ENCODE data around the gene MBLAC1.
A peak's percentile ranks its signal among the peaks of the same experiment; 100 is the strongest.

Gene MBLAC1

DNA sequence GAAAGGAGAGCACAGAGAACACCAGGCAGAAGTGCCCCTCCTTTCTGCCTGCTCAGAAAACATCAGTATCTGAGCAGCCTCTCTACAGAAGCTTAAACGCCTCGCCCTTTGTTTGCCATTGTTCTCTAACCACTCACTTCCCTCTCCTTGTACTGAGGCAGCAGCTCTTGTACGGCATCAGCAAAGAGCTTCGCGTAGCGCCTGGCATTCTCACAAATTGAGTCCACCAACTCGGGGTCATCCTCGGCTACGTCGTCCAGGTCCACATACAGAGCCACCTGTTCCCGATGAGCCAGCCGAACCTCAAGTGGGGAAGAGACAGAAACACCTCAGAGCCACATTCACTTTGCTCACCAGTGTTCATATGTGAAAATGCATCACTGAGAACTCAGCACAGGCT is 27.3 kb upstream of the MBLAC1 start:
- TF ChIP-seq, protein P1, sequence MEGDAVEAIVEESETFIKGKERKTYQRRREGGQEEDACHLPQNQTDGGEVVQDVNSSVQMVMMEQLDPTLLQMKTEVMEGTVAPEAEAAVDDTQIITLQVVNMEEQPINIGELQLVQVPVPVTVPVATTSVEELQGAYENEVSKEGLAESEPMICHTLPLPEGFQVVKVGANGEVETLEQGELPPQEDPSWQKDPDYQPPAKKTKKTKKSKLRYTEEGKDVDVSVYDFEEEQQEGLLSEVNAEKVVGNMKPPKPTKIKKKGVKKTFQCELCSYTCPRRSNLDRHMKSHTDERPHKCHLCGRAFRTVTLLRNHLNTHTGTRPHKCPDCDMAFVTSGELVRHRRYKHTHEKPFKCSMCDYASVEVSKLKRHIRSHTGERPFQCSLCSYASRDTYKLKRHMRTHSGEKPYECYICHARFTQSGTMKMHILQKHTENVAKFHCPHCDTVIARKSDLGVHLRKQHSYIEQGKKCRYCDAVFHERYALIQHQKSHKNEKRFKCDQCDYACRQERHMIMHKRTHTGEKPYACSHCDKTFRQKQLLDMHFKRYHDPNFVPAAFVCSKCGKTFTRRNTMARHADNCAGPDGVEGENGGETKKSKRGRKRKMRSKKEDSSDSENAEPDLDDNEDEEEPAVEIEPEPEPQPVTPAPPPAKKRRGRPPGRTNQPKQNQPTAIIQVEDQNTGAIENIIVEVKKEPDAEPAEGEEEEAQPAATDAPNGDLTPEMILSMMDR (IDR thresholded peaks at IDR 0.05; ENCODE audit: borderline replicate concordance, insufficient read depth, low read depth, low read length) = no peak
- peak overlapping the region; percentile 82 for H3K4me3 ChIP-seq (ENCODE audit: low read depth, low read length)

DNA sequence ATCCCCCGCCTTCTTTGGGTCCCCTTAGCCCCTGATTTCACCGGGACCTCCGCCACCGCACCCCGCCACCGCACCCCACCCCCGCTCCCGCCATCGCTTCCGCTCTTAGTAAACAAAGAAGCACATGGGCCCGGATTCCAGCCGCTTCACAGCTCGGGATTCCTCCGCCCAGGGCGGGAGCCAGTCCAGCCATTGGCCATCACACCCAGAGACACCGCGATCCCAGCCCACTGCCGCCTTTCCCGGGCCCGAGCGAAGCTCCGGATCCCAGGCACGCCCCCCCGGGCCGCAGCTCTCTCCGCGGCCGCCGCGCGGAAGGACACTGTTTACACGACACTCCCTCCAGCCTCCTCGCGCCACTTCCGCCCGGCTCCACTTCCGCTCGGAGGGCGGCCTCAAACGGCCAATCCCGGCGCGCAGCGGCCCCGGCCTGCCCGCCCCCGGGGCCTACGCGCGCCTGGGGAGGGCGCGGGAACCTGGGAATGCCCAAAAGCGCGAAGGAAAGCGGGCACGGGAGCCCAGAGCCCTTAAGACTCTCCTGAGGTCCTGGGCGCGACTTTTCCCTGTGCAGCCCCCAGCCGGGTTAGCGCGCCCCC is 26.2 kb upstream of the MBLAC1 start:
- peak overlapping the region; percentile 82 for H3K4me3 ChIP-seq (ENCODE audit: low read depth, low read length)
- TF ChIP-seq, protein P1 (IDR thresholded peaks at IDR 0.05; ENCODE audit: borderline replicate concordance, insufficient read depth, low read depth, low read length) = no peak

DNA sequence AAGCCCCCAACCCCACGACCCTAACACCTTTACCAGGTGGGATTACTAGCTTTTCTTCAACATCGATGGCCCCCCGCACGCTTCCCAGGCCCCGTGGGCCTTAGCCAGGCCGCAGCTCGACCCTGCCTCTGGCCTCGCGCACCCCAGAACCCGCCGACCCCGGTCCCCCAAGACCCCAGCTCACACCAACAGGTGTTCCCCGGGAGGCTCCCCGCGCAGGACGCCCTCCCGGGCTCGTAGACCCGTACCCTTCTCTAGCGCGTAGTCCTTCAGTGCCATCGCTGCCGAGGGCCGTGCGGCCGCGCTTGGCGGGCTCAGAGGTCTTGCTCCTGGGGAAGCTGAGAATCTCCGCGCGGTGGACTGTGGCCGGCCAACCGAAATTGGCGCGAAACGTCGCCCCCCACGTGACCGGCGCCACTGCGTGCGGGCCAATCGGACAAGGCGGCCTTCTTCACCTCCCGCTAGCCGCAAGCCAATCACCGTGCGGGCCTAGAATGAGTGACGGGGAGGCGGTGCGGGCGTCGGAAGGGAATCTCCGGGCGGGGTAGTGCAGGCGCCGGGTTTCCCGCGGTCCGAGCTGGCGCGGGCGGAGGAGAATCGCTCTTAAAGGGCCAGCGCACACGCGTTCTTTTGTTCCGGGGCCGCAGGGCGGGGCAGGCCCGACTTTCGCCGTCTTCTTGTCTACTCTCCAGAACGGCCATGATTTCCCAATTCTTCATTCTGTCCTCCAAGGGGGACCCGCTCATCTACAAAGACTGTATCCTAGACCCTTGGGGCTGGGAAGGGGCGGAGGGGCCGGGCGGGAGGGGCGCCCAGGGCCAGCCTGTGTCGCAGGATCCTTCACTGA is 25.5 kb upstream of the MBLAC1 start, which contains the start of the genes AP4M1 and MCM7:
Gene AP4M1 (plus strand): TSS at position 628 of the 847 bp plus-strand sequence. CDS start 72 bp downstream, at position 700.
Gene MCM7 (minus strand): TSS at position 382 of the 847 bp plus-strand sequence. CDS start 103 bp downstream, at position 279.
- peak within 1 kb of the TSS; percentile 82 for H3K4me3 ChIP-seq (ENCODE audit: low read depth, low read length)
- TF ChIP-seq, protein P1 (IDR thresholded peaks at IDR 0.05; ENCODE audit: borderline replicate concordance, insufficient read depth, low read depth, low read length) = no peak

DNA sequence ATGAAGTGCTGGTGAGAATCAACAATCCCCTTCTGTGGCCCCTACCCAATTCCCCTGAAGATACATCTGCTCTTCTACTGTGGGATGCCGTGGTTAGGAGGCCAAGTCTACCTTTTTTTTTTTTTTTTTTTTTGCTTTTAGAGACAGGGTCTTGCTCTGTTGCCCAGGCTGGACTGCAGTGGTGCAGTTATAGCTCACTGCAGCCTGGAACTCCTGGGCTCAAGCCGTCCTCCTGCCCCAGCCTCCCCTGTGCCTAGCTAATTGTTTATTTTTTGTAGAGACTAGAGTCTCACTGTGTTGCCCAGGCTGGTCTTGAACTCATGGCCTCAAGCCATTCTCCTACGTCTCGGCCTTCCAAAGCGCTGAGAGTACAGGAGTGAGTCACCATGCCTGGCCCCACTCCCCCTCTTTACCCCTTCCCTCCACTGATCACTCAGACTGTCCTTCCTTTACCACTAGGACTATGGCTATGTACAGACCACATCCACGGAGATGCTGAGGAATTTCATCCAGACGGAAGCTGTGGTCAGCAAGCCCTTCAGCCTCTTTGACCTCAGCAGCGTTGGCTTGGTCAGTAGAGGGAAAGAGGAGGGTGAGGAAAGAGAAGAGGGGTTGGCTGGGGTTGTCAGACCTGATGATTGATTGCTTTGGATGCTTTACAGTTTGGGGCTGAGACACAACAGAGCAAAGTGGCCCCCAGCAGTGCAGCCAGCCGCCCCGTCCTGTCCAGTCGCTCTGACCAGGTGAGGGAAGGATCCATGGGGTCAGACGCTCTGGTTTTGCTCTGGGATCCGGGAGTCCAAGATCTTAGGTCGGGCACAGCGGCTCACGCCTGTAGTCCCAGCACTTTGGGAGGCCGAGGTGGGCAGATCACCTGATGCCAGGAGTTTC is 23.6 kb upstream of the MBLAC1 start:
- TF ChIP-seq, protein P1 (IDR thresholded peaks at IDR 0.05; ENCODE audit: borderline replicate concordance, insufficient read depth, low read depth, low read length) = no peak
- H3K4me3 ChIP-seq (ENCODE audit: low read depth, low read length) = no peak overlapping the region

DNA sequence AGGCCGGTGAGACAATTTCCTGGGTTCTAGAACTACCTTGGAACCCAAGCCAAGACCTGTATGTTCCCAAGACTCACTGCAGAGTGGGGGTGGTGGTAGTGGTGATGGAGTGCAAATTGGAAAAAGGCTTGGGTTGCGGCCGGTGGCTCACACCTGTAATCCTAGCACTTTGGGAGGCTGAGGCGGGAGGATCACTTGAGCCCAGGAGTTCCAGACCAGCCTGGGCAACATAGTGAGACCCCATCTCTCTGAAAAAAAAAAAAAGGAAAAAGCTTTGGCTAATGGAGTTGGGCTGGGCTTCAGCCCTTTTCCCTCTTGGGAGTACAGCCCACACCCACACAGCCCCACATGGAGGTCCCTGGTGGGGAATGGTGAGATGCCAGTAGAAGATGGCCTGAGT is 21.2 kb upstream of the MBLAC1 start:
- no peak overlapping the region for H3K4me3 ChIP-seq (ENCODE audit: low read depth, low read length)
- TF ChIP-seq, protein P1 (IDR thresholded peaks at IDR 0.05; ENCODE audit: borderline replicate concordance, insufficient read depth, low read depth, low read length) = no peak

DNA sequence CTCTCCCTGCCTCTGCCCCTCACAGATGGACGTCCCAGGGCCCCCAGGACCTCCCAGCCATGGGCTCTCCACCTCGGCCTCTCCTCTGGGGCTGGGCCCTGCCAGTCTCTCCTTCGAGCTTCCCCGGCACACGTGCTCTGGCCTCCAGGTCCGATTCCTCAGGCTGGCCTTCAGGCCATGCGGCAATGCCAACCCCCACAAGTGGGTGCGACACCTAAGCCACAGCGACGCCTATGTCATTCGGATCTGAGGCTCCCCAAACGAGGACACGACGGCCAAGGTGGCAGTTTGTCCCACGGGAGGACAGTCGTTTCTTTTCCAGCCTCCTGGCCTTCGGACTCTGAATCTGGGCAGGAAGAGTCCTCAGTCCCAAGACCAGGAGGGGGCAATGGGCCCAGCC is 20.1 kb upstream of the MBLAC1 start:
- TF ChIP-seq, protein P1 (IDR thresholded peaks at IDR 0.05; ENCODE audit: borderline replicate concordance, insufficient read depth, low read depth, low read length) = no peak
- no peak overlapping the region for H3K4me3 ChIP-seq (ENCODE audit: low read depth, low read length)
